ENCODE results near the gene SLC9A8. TPM values are rescaled to one million over a fixed set of nuclear protein-coding genes. Genes with fewer than 3 reads are reported as not detected.

Gene SLC9A8
- total RNA-seq, 2 experiments from 2014 or later: 22.0 to 30.3 TPM

DNA sequence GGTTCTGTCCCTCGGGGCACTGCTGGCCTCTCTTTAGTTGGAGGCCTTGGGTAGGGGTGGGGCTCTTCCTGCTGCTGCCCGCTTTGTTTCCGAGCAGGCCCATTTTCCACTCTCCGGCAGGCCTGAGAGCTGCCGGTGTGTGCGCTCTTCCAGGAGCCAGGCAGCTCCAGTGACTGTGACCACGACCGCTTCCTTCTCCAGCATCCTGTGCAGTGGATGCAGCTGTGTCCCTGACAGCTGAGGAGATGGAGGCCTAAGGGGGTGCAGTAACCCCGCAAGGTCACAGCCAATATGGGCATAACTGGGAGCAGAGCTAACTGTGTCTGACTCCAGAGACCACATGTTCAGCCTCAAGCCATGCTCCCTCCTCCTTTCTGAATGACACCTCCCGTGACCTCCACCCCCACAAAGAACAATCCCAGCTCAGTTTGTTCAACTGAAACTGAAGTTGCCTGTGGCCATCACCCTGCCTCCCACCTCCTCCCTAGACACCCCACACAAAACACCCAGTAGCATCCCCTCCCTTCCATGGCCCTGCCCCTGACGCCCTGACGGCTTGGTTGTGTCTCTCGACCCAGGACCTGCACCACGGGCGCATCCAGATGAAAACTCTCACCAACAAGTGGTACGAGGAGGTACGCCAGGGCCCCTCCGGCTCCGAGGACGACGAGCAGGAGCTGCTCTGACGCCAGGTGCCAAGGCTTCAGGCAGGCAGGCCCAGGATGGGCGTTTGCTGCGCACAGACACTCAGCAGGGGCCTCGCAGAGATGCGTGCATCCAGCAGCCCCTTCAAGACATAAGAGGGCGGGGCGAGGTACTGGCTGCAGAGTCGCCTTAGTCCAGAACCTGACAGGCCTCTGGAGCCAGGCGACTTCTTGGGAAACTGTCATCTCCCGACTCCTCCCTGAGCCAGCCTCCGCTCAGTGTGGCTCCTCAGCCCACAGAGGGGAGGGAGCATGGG is 74.9 kb downstream of the SLC9A8 start:
- Histone ChIP-seq H3K4me3 (ENCODE audit: low read depth, low read length, poor library complexity, severe bottlenecking) (no peak overlapping the region), H3K9me3 (ENCODE audit: low read length) (no peaks in the 10 kb centered on the region), H3K36me3 (ENCODE audit: insufficient read depth, low read length) (peaks cover 42% of the 10 kb centered on the region; the same call in 1 of the 2 replicates), H3K79me2 (ENCODE audit: insufficient read depth, low read depth, low read length) (no peaks in the 10 kb centered on the region), H2AFZ (ENCODE audit: low read length) (no peak overlapping the region), H3K4me2 (ENCODE audit: low read length) (no peak overlapping the region), H3K4me1 (ENCODE audit: insufficient read depth, low read length, poor library complexity, severe bottlenecking) (peaks cover 5% of the 10 kb centered on the region), H4K20me1 (ENCODE audit: insufficient read depth, low read length) (no peaks in the 10 kb centered on the region), H3K27ac (ENCODE audit: low read depth, low read length, poor library complexity, severe bottlenecking) (no peak overlapping the region), H3K9me2 (ENCODE audit: insufficient read depth, low read length) (no peaks in the 10 kb centered on the region)
- no TSS peak for BruUV-seq (replicated peaks)
- TF ChIP-seq EZH2phosphoT487 (IDR thresholded peaks at IDR 0.05; ENCODE audit: borderline replicate concordance, low read depth, low read length): no peak
- TF ChIP-seq, protein P1, sequence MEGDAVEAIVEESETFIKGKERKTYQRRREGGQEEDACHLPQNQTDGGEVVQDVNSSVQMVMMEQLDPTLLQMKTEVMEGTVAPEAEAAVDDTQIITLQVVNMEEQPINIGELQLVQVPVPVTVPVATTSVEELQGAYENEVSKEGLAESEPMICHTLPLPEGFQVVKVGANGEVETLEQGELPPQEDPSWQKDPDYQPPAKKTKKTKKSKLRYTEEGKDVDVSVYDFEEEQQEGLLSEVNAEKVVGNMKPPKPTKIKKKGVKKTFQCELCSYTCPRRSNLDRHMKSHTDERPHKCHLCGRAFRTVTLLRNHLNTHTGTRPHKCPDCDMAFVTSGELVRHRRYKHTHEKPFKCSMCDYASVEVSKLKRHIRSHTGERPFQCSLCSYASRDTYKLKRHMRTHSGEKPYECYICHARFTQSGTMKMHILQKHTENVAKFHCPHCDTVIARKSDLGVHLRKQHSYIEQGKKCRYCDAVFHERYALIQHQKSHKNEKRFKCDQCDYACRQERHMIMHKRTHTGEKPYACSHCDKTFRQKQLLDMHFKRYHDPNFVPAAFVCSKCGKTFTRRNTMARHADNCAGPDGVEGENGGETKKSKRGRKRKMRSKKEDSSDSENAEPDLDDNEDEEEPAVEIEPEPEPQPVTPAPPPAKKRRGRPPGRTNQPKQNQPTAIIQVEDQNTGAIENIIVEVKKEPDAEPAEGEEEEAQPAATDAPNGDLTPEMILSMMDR (conservative IDR thresholded peaks at IDR 0.05; ENCODE audit: low read length): no peak
- intact Hi-C loops (cut with micrococcal nuclease; ENCODE audit: unreplicated experiment): loop anchor here (1.0 to 5.0 kb wide), 3 partner anchors 40 to 346 kb away; no protein-coding TSS in a partner anchor
- CTCF ChIA-PET (ENCODE audit: unreplicated experiment): interaction anchor here (1.0 to 1.3 kb wide), 2 partner anchors 276 to 471 kb away, joined by 3 to 4 read pairs; no protein-coding TSS in a partner anchor
- no peak for DNase-seq (ENCODE audit: low spot score)
- POLR2A ChIA-PET: no interaction called here

GRCh38 chr20:49888212-49889000 is 75.8 kb downstream of the SLC9A8 start:
- no TSS peak for BruUV-seq (replicated peaks)
- no peaks in the 10 kb centered on the region for H3K9me2 ChIP-seq (ENCODE audit: insufficient read depth, low read length)
- no peak overlapping the region for H3K4me3 ChIP-seq (ENCODE audit: low read depth, low read length, poor library complexity, severe bottlenecking)
- ChIA-PET POLR2A (interaction anchor here (0.6 kb wide), 1 partner anchor 363 kb away, joined by 3 read pairs; no protein-coding TSS in a partner anchor), CTCF (ENCODE audit: unreplicated experiment) (interaction anchor here (0.6 to 1.0 kb wide), 2 partner anchors 13 to 472 kb away, joined by 3 read pairs; no protein-coding TSS in a partner anchor)
- H3K9me3 ChIP-seq (ENCODE audit: low read length): no peaks in the 10 kb centered on the region
- intact Hi-C loops (cut with micrococcal nuclease; ENCODE audit: unreplicated experiment): loop anchor here (1.0 to 5.0 kb wide), 3 partner anchors 39 to 347 kb away; no protein-coding TSS in a partner anchor
- TF ChIP-seq, protein P1 (conservative IDR thresholded peaks at IDR 0.05; ENCODE audit: low read length): peak; percentile 96
- TF ChIP-seq EZH2phosphoT487 (IDR thresholded peaks at IDR 0.05; ENCODE audit: borderline replicate concordance, low read depth, low read length): no peak
- no peak overlapping the region for H3K27ac ChIP-seq (ENCODE audit: low read depth, low read length, poor library complexity, severe bottlenecking)
- DNase-seq (ENCODE audit: low spot score): peak; percentile 77
- H3K36me3 ChIP-seq (ENCODE audit: insufficient read depth, low read length): peaks cover 41% of the 10 kb centered on the region; the same call in 1 of the 2 replicates
- H3K79me2 ChIP-seq (ENCODE audit: insufficient read depth, low read depth, low read length): no peaks in the 10 kb centered on the region
- H3K4me1 ChIP-seq (ENCODE audit: insufficient read depth, low read length, poor library complexity, severe bottlenecking): peaks cover 5% of the 10 kb centered on the region
- no peak overlapping the region for H2AFZ ChIP-seq (ENCODE audit: low read length)
- H3K4me2 ChIP-seq (ENCODE audit: low read length): peak overlapping the region; percentile 10; the same call in 1 of the 2 replicates
- no peaks in the 10 kb centered on the region for H4K20me1 ChIP-seq (ENCODE audit: insufficient read depth, low read length)

Measured in OCI-LY7 (cell line).